Spleen (tissue), 11 donors: ENCODE data around the gene SNPH. TPM values are rescaled to one million over a fixed set of nuclear protein-coding genes. Genes with fewer than 3 reads are reported as not detected.

Source experiments
- DNase-seq: peaks from one replicate; pipeline ENCODE4 v3.0.0-alpha.2; 2020
- H3K27ac ChIP-seq, 8 donors: fragments of 200-600 bp; sonication (generic) in 7 of 8; 1 replicate in 4 of 8; 2 replicates in 4 of 8; pipeline versions ENCODE4 v1.5.0 to v1.8.0; 2016 to 2021; ENCODE audit warnings: inconsistent platforms in 4 of 8, mild to moderate bottlenecking in 4 of 8, moderate library complexity in 1 of 8
- H3K27me3 ChIP-seq, 7 donors: fragments of 200-600 bp; sonication (generic) in 6 of 7; replicated peaks in 1 of 7; 1 replicate in 4 of 7; 2 replicates in 3 of 7; pipeline versions ENCODE4 v1.5.0 to v1.8.0; 2016 to 2021; ENCODE audit warnings: inconsistent platforms in 3 of 7, mild to moderate bottlenecking in 1 of 7
- H3K36me3 ChIP-seq, 6 donors: fragments of 200-600 bp; sonication (generic) in 5 of 6; 1 replicate in 4 of 6; 2 replicates in 2 of 6; pipeline versions ENCODE4 v1.5.0 to v1.8.0; 2016 to 2021; ENCODE audit warnings: inconsistent platforms in 2 of 6
- H3K4me1 ChIP-seq, 6 donors: fragments of 200-600 bp; sonication (generic) in 5 of 6; 1 replicate in 3 of 6; 2 replicates in 3 of 6; pipeline versions ENCODE4 v1.5.0 to v1.8.0; 2016 to 2021; ENCODE audit warnings: inconsistent platforms in 3 of 6
- H3K4me3 ChIP-seq, 8 donors: fragments of 200-600 bp; sonication (generic) in 7 of 8; 1 replicate in 4 of 8; 2 replicates in 4 of 8; pipeline versions ENCODE4 v1.5.0 to v1.8.0; 2016 to 2021; ENCODE audit warnings: inconsistent platforms in 4 of 8, mild to moderate bottlenecking in 4 of 8, moderate library complexity in 2 of 8
- H3K9me3 ChIP-seq, 8 donors: fragments of 200-600 bp; sonication (generic) in 7 of 8; 1 replicate in 4 of 8; 2 replicates in 4 of 8; pipeline versions ENCODE4 v1.5.0 to v1.8.0; 2016 to 2021; ENCODE audit warnings: inconsistent platforms in 4 of 8
- POLR2A ChIP-seq, 3 donors: fragments of 450-650 bp; IDR thresholded peaks; one replicate each; pipeline ENCODE4 v1.5.1; 2017; ENCODE audit warnings: antibody characterized with exemption in 3 of 3, mild to moderate bottlenecking in 1 of 3
- POLR2AphosphoS5 ChIP-seq, 3 donors: sonication (generic); formaldehyde crosslinking; IDR thresholded peaks; one replicate each; pipeline ENCODE4 v1.5.1; 2017; ENCODE audit warnings: antibody characterized with exemption in 3 of 3
- WGBS, 5 donors: extraction: QIAGEN DNeasy Blood & Tissue Kit in 3 of 5; methylation state at CpG; one replicate each; pipeline versions ENCODE4 v1.1.5 to v1.1.7; 2013 to 2018; 5-methylcytosine and 5-hydroxymethylcytosine counted together
- intact Hi-C: fragments of 100-400 bp; cut with DNase I; formaldehyde crosslinking; loops from one replicate; pipeline ENCODE4 v1.15.0; 2023; ENCODE audit warnings: low total_unique reads
- polyA plus RNA-seq, 3 donors: library from polyadenylated mRNA; stranded (reverse); fragments of 200-250 nt; gene quantifications; one replicate each; pipeline ENCODE4 v1.2.1, GENCODE V29; 2013
- total RNA-seq, 7 donors: library from RNA; depleted of rRNA in 3 of 7; stranded (reverse); fragments of >200 nt in 3 of 7; fragmentation: NEBNext Ultra II Directional in 4 of 7; extraction: Animal tissue kit (Norgen Biotek cat#: 25700) in 4 of 7; gene quantifications; one replicate each; pipeline versions ENCODE4 v1.1.0 to v1.2.1, GENCODE V29; 2016 to 2021
- TF ChIP-seq, protein P1 (sequence below), 11 experiments: fragments of 200-600 bp in 7 of 11; fragments of 450-650 bp in 4 of 11; sonication (generic) in 4 of 11; IDR thresholded peaks in 8 of 11; conservative IDR thresholded peaks in 3 of 11; 1 replicate in 7 of 11; 2 replicates in 4 of 11; pipeline versions ENCODE4 v1.4.0 to v1.8.0; 2016 to 2021; ENCODE audit warnings: antibody characterized with exemption in 11 of 11, inconsistent platforms in 4 of 11, mild to moderate bottlenecking in 1 of 11
- donor health status: healthy with polysubstance abuse.
- donor health status: DM: no; HTN: no; CAD: no; lungs with moderate emphysema.
- donor health status: DM: no; HTN: no; CAD: no.
- donor health status: Bipolar disorder and iron deficiency.
- donor health status: healthy.
- donor health status: DM: no; HTN: no; CAD: no.
- donor health status: DM: yes; HTN: yes; CAD: no.

Gene SNPH
- total and polyA plus RNA-seq, 10 donors, result 0.58 to 3.5 (median 2.0) TPM

DNA sequence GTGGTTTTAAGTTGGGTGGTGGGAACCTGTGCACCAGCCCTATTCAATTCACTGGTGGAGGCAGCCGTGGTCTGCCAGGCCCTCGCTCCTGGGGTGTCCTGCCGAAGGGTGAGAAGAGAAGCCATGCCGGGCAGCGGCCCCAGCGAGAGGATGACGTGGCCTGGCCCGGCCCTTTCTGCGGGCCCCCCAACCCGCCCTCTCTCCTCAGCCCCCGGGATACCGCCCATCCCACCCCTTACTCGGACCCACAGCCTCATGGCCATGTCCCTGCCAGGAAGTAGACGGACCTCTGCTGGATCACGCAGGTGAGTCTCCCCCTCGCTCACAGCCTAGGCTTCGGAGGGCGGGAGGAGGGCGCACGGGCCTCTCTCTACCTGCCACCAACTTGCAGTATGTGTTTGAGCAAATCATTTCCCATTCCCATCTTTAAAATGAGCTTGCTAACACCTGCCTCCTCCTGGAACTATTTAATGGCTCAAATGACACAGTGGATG lies 30.1 kb downstream of the SNPH start:
- WGBS, 5 donors, result 90 to 98% (median 95%) methylated on average over 7 to 20 of the region's 20 CpGs
- no peaks in the 10 kb centered on the region for H3K27me3 ChIP-seq
- no peak overlapping the region for H3K27ac ChIP-seq
- H3K36me3 ChIP-seq, result no peaks in the 10 kb centered on the region
- peak; percentile 52 for DNase-seq
- H3K9me3 ChIP-seq, result no peaks in the 10 kb centered on the region
- TF ChIP-seq, protein P1, sequence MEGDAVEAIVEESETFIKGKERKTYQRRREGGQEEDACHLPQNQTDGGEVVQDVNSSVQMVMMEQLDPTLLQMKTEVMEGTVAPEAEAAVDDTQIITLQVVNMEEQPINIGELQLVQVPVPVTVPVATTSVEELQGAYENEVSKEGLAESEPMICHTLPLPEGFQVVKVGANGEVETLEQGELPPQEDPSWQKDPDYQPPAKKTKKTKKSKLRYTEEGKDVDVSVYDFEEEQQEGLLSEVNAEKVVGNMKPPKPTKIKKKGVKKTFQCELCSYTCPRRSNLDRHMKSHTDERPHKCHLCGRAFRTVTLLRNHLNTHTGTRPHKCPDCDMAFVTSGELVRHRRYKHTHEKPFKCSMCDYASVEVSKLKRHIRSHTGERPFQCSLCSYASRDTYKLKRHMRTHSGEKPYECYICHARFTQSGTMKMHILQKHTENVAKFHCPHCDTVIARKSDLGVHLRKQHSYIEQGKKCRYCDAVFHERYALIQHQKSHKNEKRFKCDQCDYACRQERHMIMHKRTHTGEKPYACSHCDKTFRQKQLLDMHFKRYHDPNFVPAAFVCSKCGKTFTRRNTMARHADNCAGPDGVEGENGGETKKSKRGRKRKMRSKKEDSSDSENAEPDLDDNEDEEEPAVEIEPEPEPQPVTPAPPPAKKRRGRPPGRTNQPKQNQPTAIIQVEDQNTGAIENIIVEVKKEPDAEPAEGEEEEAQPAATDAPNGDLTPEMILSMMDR (IDR thresholded peaks at IDR 0.05 in 8 of 11, conservative IDR thresholded peaks at IDR 0.05 in 3 of 11), result no peak
- no peak for TF ChIP-seq POLR2A (IDR thresholded peaks at IDR 0.05)
- TF ChIP-seq POLR2AphosphoS5 (IDR thresholded peaks at IDR 0.05), result no peak
- H3K4me1 ChIP-seq, result no peaks in the 10 kb centered on the region
- intact Hi-C loops, result no loop called here
- no peak overlapping the region for H3K4me3 ChIP-seq

DNA sequence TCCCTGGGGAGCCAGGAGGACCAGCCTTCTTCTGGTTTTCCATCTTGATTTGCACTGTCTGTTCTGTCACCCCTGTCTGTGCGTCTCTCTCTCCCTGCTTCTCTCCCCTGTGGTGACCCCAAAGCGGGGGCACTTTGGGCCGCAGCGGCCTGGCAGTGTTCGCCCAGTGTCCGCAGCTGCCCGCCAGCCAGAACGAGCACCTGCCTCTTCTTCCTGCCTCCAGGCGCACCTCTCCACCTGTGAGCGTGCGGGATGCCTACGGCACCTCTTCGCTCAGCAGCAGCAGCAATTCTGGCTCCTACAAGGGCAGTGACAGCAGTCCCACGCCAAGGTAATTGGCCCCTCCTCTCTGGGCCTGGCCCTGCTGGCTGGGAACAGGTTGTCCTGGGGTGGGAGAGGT lies 30.8 kb downstream of the SNPH start:
- intact Hi-C loops, result no loop called here
- 91 to 95% (median 92%) methylated on average over 14 of the region's 14 CpGs for WGBS, 5 donors
- no peaks in the 10 kb centered on the region for H3K27me3 ChIP-seq
- no peak overlapping the region for H3K4me3 ChIP-seq
- H3K27ac ChIP-seq, result no peak overlapping the region
- peak; percentile 57 for DNase-seq
- H3K4me1 ChIP-seq, result no peaks in the 10 kb centered on the region
- H3K9me3 ChIP-seq, result no peaks in the 10 kb centered on the region
- TF ChIP-seq POLR2AphosphoS5 (IDR thresholded peaks at IDR 0.05) (no peak), POLR2A (IDR thresholded peaks at IDR 0.05) (no peak)
- TF ChIP-seq, protein P1 (IDR thresholded peaks at IDR 0.05 in 8 of 11, conservative IDR thresholded peaks at IDR 0.05 in 3 of 11), result no peak
- H3K36me3 ChIP-seq, result no peaks in the 10 kb centered on the region

DNA sequence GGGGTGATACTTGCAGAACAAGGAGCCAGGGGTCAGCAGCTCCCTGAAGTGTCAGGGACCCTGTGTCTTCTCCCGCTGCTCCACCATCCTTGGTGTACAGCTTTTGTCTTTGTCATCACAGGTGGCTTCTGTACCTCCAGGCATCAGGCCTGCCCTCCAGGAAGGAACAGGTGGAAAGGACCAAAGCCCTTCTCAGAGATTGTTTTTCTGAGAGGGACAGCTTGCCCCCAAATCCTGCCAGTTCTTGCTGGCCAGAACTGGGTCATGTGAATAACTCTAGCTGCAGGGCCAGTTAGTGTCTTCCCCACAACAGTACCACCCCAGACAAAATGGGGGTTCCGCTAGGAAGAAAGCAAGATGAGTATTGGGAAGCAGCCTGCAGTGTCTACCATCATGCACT lies 31.4 kb downstream of the SNPH start:
- no peak overlapping the region for H3K4me3 ChIP-seq
- H3K27ac ChIP-seq, result no peak overlapping the region
- H3K27me3 ChIP-seq, result no peaks in the 10 kb centered on the region
- no peaks in the 10 kb centered on the region for H3K36me3 ChIP-seq
- H3K9me3 ChIP-seq, result no peaks in the 10 kb centered on the region
- intact Hi-C loops, result no loop called here
- 80 to 98% (median 95%) methylated on average over 2 of the region's 2 CpGs for WGBS, 5 donors
- H3K4me1 ChIP-seq, result no peaks in the 10 kb centered on the region
- TF ChIP-seq, protein P1 (IDR thresholded peaks at IDR 0.05 in 8 of 11, conservative IDR thresholded peaks at IDR 0.05 in 3 of 11), result no peak
- TF ChIP-seq POLR2AphosphoS5 (IDR thresholded peaks at IDR 0.05) (no peak), POLR2A (IDR thresholded peaks at IDR 0.05) (no peak)
- DNase-seq, result peak; percentile 31

DNA sequence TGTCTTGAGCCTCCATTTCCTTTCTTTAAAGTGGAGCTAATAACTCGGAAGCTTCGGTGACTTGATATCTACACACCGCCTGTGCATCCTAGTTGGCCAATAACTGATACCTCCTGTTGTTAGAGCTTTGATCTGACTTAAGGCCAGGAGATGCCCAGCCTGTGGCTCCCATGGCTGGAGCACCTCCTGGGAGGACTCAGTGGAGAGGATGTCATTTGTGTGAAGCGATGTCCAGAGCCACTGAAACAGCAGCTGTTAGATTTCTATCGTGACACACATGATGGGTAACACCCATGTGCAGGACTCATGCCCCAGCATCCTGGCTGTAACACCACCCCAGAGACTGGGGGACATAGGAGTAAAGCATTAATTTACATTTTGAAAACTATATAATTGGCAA lies 32.1 kb downstream of the SNPH start:
- Histone ChIP-seq H3K4me1 (no peaks in the 10 kb centered on the region), H3K27ac (no peak overlapping the region), H3K9me3 (no peaks in the 10 kb centered on the region), H3K27me3 (no peaks in the 10 kb centered on the region), H3K36me3 (no peaks in the 10 kb centered on the region), H3K4me3 (no peak overlapping the region)
- intact Hi-C loops, result no loop called here
- no peak for TF ChIP-seq POLR2A (IDR thresholded peaks at IDR 0.05)
- no peak for TF ChIP-seq POLR2AphosphoS5 (IDR thresholded peaks at IDR 0.05)
- TF ChIP-seq, protein P1 (IDR thresholded peaks at IDR 0.05 in 8 of 11, conservative IDR thresholded peaks at IDR 0.05 in 3 of 11), result no peak
- WGBS, 5 donors, result 78 to 94% (median 82%) methylated on average over 4 to 5 of the region's 5 CpGs
- peak; percentile 11 for DNase-seq
